Cerebellar cortex (tissue), 1 donor: ENCODE results near the gene HMGB2.

Source experiments
- DNase-seq: peaks from one replicate; pipeline ENCODE4 v3.0.0-alpha.2; 2015; ENCODE audit warnings: low spot score

Gene HMGB2

DNA sequence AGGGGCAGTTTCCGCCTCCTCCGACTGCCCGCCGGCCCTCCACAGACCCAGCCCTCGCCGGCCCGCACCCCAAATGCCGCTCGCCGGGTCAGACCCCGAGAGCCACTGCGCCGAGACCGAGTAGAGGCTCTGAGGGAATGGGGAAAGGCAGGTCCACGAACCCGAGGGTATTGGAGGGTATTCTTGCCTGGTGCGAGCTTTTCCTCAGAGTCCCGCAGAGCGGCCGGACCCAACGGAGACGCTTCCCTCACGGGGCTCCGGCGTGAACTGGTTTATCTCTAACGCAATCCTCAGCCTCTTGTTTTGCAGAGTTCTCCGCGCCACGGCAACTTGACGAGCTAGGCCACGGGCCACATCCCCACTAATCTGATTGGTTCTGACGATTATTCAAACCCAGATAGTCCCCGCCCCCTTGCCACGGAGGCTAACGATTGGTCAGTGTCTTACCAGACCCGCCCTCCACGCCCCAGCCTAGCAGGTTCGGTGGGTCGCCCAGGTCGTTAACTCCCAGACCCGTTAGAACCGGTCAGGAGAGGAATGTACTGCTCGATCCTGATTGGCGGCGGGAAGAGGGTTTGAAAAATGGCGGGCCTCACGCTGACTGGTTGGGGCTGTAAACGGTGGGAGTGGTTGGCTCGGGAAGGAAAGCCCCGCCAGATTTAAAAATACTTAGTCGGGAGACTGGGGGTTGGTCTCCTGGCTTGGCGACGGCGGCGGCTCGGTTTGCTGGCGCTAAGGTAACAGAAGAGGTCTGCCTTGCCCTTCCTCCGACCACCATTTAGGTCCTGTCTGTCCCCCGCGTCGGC lies at the start of gene HMGB2:
HMGB2 (minus strand) TSS at position 274 of the 806 bp plus-strand sequence. CDS start 709 bp downstream, outside the sequence.
- peak; percentile 100 for DNase-seq

DNA sequence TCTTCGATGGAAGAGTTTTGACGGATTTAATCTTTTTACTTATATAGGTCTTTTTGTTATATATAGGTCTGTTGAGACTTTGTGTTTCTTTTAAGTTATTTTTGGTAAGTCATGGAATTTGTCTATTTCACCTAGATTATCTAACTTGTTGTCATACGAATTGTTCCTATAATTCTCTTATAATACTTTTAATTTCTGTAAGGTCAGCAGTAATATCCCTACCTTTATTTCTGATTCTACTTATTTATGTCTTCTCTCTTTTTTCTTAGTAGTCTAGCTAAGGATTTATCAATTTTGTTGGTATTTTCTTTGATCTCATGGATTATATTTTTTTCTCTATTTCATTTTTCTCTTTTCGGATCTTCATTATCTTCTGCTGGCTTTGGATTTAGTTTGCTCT lies 48.2 kb upstream of the HMGB2 start:
- DNase-seq, result no peak

DNA sequence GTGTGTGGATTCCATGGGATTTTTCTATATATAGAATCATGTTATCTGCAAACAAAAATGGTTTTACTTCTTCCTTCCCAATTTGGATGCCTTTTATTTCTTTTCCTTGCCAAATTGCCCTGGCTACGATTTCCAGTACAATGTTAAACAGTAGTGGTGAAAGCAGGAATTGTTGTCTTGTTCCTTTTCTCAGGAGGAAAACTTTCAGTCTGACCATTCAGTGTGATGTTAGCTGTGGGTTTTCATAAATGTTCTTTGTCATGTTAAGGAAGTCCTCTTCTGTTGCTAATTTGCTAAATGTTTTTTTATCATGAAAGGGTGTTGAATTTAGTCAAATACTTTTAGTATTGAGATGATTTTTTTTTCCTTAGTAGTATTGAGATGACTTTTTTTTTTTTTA lies 47.5 kb upstream of the HMGB2 start:
- no peak for DNase-seq

DNA sequence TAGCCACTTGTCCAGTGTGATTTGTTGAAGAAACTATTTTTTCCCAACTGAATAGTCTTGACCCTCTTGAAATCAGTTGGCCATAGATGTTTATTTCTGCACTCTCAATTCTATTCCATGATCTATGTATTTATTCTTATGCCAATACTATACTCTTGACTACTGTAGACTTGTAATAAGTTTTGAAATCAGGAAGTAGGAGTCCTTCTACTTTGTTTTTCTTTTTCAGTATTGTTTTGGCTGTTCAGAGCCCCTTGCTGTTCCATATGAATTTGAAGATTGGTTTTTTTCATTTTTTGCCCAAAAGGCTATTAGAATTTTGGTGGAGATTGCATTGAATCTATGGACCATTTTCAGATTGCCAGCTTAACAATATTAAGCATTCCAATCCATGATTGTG lies 46.8 kb upstream of the HMGB2 start:
- no peak for DNase-seq

DNA sequence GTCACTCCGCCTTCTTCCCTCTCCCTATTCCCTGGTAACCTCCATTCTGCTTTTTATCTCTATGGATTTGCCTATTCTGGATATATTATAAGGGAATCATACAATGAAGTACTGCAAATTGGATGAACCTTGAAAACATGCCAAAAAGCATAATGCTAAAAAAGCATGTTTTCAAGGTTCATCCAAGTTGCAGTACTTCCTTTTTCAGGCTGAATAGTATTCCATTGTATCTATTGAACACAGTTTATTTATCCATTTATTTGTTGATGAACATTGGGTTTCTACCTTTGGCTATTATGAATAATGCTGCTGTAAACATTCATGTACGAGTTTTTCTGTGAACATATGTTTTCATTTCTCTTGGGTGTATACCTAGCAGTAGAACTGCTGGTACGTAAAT lies 45.8 kb upstream of the HMGB2 start:
- no peak for DNase-seq

DNA sequence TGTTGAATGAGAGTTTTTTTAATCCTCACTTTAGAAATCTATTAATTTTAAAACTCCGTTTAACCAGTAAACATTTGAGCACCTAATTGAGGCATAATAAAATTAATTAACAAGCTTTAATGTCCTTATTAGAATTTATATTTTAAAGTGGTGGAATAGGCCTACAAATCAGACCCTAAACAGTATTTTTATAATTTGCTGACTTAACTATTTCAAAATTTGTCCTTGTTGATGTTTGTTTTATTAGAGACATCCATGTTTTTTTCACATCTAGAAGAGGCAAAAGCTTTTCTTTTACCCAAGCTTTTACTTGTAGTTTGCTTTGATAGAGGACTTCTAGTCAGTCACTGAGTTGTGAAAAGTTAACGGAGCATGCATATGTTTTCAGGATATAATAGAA lies 40.4 kb upstream of the HMGB2 start:
- no peak for DNase-seq

DNA sequence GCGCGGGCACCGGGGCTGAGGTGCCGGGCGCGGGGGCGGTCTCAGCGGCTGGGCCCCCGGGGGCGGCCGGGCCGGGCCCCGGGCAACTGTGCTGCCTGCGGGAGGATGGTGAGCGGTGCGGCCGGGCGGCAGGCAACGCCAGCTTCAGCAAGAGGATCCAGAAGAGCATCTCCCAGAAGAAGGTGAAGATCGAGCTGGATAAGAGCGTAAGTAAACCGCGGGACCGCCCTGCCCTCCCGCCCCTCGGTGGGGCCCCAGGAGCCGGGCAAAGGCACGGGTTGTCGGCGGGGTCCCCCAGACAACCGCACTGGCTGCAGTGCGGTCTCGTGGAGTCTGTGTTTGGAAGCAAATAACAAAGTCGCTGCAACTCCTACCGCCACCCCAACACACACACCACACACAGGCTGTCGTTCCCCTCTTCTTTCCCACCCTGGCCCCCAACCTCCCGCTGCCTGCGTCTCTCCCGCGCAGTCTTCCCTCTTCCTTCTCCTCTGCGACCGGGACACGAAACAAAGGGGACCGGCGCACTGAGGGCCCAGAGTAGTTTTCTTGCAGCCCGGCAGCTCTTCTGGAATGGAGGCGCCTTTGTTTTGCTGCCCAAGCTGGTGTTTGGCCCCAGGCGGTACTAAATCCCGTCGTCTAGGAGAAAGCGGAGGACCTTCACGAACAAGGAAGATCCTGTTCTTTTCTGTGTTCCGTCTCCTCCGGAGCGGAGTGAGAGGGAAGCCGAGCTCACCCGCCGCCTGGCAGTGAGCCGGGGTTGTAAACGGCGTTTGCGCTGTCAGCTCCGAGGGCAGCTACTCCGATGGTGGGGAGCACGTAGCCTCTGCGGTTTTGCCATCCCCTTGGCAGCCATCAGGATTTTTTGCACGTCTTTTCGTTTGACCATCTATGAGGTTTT lies 37.4 kb upstream of the HMGB2 start:
- DNase-seq, result peak; percentile 80

DNA sequence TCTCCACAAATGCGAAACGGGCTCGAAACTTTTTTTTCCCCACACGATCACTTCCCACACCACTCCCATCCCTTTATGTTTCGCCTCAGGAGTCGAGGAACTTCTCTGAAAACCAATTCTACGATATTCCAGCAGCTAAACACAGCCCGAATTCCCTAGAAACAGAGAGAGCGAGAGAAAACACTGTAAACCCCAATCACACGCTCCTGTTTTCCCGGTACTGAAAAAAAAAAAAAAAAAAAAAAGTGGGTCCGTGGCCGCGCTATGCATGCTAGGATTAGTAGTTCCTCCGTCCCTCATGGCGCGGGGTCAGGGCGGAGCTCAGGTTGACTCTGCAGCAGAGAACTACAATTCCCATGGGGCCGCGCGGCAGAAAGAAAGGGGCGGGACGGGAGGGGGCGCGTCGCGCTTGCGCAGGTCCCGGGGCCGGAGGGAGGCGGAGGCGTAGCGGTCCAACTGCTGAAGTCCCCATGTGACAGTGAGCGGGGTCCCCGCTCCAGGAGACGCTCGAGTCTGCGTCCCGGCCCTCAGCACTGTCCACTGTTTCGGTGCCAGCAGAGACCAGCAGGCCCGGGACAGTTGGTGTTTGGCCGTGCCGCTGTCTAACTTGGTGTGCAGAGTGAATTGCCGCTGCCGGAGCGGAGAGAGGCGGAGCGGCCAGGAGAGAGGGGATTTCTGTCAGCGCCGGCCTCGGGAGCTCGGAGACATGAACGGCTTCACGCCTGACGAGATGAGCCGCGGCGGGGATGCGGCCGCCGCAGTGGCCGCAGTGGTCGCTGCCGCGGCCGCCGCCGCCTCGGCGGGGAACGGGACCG lies 36.5 kb upstream of the HMGB2 start, which contains the start of gene SAP30:
SAP30 (plus strand) TSS at position 478 of the 815 bp plus-strand sequence; CDS start at position 707, 229 bp downstream.
- DNase-seq, result peak; percentile 98

DNA sequence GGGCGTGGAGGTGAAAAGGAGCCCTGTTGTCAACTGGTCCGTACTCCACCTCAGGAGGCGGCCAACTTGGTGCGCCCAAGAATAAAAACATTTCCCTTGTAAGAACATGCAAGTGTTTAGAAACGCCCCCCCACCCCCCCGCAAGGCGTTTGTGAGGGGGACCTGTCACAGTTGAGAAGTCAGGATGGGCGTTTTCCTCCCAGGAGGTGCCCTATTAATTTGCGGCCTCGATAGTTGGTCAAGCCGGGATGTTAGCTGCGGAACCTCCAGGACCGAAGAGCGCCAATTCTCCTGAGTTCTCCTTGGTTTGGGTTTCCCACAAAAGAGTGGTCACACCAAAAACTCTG lies 35.9 kb upstream of the HMGB2 start:
- no peak for DNase-seq

DNA sequence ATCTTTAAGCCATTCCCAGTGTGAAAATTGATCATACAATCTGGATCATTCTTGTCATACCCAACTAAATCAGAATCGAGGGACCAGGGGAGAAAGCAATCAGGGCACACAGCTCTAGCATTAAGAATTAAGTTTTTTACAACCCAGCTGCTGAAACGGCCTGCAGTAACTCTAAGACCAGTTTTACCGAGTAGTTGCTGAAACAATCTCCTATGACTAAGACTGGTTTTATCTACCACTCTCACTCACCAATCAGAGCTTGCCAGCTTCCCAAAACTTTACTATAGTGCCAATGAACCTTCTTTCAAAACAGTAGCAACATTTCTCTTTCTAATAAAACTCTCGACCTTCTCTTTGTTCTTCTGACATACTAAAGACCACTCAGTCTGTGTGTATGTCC lies 33.8 kb upstream of the HMGB2 start:
- peak; percentile 17 for DNase-seq

DNA sequence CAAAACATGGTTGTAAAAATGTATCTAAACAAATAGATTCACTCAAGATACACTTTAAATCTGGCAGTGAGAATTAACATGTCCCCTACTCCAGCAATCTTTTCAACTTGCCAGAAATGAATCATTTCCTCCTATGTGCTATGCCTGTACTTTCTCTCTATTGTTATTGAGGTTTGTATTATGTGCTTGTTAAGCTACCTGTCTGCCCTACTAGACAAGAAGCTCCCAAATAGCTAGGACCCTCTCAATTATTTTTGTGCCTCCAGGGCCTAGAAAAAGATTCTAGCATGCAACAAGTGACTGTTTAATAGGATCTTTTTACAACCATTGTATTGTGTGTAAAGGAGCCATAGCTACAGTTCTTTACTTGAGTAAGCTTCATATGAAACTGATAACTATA lies 33.1 kb upstream of the HMGB2 start:
- DNase-seq, result peak; percentile 23

DNA sequence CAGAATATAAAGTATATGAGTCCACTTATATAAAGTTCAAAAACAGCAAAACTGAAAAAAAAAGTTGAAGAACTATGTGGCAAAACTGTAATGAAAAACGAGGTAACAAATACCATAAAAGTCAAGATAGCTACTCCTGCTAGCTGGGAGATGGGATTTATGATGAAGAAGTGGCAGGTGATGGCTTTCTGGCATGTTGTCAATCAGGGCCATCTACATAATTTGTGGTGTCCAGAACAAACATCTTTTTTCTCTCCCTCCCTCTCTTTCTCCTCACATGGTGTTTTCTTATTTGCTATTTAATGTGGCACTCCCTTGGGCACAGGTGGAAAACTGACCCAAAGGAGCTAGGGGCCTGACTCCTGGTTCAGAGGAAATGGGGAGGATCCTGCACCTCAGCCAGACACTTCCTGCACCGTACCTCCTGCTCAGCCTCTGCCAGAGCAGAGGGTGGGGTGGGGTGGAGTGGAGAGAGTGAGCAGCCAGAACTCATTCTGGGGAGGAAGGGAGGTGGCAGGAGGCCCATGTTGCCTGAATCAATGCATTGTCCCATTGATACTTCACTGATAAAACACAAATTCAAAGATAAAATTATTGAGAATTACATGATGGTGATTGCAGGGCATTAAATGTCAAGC lies 31.3 kb upstream of the HMGB2 start:
- no peak for DNase-seq

DNA sequence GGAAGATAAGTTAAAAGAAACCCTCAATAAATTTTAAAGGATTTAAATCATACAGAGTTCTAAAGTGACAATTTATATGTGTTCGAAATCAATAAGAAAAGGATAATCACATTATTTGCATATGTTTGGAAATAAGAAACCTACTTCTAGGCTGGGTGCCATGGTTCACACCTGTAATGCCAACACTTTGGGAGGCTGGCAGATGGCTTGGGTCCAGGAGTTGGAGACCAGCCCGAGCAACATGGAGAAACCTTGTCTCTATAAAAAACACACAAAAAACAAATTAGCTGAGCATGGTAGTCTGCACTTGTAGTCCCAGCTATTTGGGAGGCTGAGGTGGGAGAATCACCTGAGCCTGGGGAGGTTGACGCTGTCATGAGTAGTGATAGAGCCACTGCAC lies 28.5 kb upstream of the HMGB2 start:
- DNase-seq, result peak; percentile 55

DNA sequence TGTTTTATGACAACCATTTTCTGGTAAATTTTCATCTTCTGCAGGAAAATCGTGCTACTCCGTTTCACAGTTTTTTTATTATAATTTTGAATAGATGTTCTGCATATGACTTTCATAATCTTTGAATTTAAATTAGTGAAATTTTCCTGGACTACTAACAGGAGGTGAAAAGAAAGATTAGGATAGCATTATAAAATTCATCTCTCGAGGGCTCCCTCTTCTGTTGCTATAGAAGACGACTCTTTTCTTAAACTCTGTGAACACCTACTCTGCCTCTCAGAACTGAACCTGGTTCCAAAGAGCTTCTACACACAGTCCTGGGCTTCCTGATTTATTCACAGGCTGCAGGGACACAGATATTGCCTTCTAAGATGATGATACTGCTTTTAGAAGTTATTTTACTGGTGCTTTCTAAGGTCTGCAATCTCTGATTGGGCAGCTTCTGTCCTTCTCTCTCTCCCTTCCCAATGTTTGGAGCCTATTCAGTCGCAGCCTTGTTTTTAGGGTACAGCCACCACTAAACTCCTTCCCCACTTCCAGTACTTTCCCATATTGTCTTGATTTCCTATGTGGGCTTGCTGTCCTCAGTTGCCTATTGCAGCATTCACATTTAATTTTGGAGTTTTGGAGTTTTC lies 26.5 kb upstream of the HMGB2 start:
- peak; percentile 19 for DNase-seq

DNA sequence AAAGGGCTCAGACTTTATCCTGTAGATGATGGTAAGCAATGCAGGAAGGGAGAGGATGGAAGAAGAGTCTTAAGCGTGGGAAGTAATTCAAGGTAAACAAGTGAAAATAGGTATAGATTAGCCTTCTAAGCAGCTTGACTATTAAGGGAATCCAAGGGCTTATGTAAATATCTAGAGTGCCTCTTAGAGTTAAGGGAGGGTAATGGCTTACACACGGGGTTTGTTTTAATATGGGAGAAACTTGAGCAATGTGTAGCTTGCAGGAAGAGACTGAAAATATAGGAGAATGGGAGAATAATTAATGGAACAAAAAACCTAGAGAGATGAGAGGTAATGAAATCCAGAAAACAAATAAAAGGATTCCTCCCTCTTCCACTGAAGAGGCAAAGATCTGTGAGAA lies 23.8 kb upstream of the HMGB2 start:
- DNase-seq, result no peak

DNA sequence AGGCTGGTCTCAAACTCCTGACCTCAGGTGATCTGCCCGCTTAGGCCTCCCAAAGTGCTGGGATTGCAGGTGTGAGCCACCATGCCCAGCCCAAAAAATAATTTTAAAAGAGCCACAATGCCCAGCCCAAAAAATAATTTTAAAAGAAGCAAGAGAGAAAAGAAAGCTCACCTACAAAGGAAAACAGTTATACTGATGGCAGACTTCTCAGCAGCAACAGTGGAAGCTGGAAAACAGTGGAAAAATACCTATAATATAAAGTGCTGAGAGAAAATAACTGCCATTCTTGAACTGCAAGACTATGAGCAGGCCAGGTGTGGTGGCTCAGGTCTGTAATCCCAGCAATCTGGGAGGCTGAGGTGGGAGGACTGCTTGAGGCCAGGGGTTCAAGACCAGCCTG lies 13.3 kb upstream of the HMGB2 start:
- DNase-seq, result no peak

DNA sequence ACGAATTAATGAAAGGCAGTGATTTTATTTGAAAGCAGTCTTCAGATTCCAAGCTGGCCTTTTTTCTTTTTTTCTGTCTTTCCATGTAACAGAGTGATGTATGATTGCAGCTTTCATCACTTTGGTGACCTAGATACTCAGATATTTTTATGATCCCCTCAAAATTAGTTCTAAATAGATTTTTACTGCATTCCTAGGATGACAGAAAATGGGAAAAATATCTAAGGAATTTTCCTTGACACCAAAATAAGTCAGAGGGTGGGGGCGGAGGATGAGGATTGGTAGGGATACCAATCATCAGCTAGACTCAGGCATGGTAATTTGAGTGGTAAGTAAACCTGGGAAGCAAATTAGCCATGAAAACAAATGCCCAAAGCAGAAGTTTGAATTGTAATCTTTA lies 11.9 kb upstream of the HMGB2 start:
- DNase-seq, result no peak

DNA sequence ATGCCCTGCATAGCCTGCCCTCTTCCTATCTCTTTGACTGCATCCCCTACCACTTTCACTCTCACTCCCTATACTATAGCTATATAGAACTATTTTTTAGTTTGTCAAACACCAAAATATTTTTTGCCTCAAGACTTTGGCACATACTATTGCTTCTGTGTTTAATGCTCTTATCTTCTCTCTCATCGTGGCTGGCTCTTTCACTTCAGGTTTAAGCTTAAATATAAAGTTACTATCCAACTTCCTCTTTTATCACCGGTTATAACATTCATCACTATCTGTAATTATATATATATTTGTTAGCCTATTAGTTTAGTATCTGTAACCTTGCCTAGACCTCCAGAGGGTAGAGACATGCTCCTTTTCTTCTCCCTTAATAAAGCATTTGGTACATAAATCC lies 11.5 kb upstream of the HMGB2 start:
- DNase-seq, result no peak

DNA sequence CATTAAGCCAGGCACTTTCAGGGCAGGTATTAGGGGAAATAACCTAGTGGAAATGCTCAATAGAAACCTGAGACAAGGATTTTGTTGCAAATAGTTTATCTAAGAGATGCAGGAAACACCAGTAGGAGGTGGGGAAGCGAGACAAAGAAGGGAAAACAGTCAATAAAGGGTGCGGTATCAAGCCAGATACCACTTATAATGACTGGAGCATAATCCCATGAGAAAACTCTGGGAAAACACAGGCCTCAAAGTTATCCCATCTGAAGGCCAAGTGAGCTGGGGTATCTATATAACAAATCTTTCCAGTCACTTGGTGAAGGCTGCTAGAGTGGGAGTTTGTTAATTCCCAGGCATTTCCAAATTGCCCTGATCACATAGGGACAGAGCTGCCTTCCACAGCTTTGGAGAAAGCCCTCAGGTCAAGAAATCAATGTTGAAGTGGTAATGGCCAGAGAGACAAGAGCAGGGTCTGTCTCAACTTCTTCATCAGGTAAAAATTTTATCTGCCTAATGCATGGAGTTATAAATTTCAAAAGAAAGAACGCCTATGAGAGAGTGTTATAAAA lies 9.8 kb upstream of the HMGB2 start:
- no peak for DNase-seq

DNA sequence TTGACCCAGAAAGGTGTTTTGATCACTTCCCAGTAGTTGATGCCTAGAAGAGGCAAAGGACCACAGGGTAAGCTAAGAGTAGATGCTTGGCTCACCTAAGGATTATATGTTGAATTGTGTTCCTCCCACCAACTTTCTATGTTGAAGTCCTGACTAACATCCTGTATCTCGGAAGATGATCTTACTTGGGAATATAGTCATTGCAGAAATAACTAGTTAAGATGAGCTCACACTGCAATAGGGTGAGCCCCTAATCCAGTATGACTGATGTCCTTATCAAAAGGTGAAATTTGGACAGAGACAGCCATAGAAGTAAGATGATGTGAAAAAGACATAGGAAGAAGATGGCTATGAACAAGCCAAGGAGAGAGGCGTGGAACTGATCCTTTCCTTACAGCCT lies 3.3 kb upstream of the HMGB2 start:
- no peak for DNase-seq
